Type B pancreatic cell (in vitro differentiated cells): ENCODE measurements around the gene ZFP36L1. TPM values are rescaled to one million over a fixed set of nuclear protein-coding genes. Genes with fewer than 3 reads are reported as not detected.

Experiments used
- DNase-seq: peaks from one replicate; pipeline ENCODE4 v3.0.0; 2021; ENCODE audit warnings: mixed read lengths; ENCODE audit not compliant: unreplicated experiment; ENCODE audit errors: extremely low spot score
- H3K27ac Mint-ChIP-seq: 2 replicates; pipeline ENCODE4 v1.8.0; 2021; ENCODE audit warnings: mild to moderate bottlenecking, mixed read lengths
- H3K27me3 Mint-ChIP-seq: 2 replicates; pipeline ENCODE4 v1.8.0; 2021; ENCODE audit warnings: mixed read lengths
- H3K36me3 Mint-ChIP-seq: 2 replicates; pipeline ENCODE4 v1.8.0; 2021; ENCODE audit warnings: mixed read lengths
- H3K4me1 Mint-ChIP-seq: one replicate; pipeline ENCODE4 v1.8.0; 2021; ENCODE audit warnings: mixed read lengths; ENCODE audit not compliant: unreplicated experiment
- H3K4me3 Mint-ChIP-seq: 2 replicates; pipeline ENCODE4 v1.8.0; 2021; ENCODE audit warnings: mild to moderate bottlenecking, mixed read lengths
- H3K9me3 Mint-ChIP-seq: 2 replicates; pipeline ENCODE4 v1.8.0; 2021; ENCODE audit warnings: mixed read lengths
- CTCF ChIP-seq: fragments of 200-600 bp; sonication (generic); conservative IDR thresholded peaks from 2 replicates; pipeline ENCODE4 v1.5.0; 2021; ENCODE audit warnings: antibody characterized with exemption, mild to moderate bottlenecking
- total RNA-seq: library from RNA; stranded (reverse); gene quantifications from 2 replicates; pipeline ENCODE4 v1.2.1, GENCODE V29; 2021; ENCODE audit warnings: low replicate concordance

ZFP36L1 gene
- total RNA-seq, 1 donor from 2014 or later = 457 TPM

GRCh38 chr14:68834816-68835215 is 41.9 kb upstream of the ZFP36L1 start:
- DNase-seq = no peak
- H3K9me3 Mint-ChIP-seq = peaks cover 12% of the 10 kb centered on the region
- no peaks in the 10 kb centered on the region for H3K4me1 Mint-ChIP-seq
- TF ChIP-seq CTCF = no peak
- H3K36me3 Mint-ChIP-seq = peaks cover 21% of the 10 kb centered on the region
- no peaks in the 10 kb centered on the region for H3K27me3 Mint-ChIP-seq
- no peak overlapping the region for H3K27ac Mint-ChIP-seq
- H3K4me3 Mint-ChIP-seq = no peak overlapping the region

- DNase-seq = no peak
- no peaks in the 10 kb centered on the region for H3K27me3 Mint-ChIP-seq
- no peak overlapping the region for H3K27ac Mint-ChIP-seq
- peaks cover 6% of the 10 kb centered on the region for H3K4me1 Mint-ChIP-seq
- no peak overlapping the region for H3K4me3 Mint-ChIP-seq
- no peaks in the 10 kb centered on the region for H3K36me3 Mint-ChIP-seq
- no peak for TF ChIP-seq CTCF
- no peaks in the 10 kb centered on the region for H3K9me3 Mint-ChIP-seq
These were observed 35.8 kb upstream of the ZFP36L1 start for GRCh38 chr14:68828698-68829097.

GRCh38 chr14:68825729-68826128 is 32.9 kb upstream of the ZFP36L1 start:
- no peak overlapping the region for H3K27ac Mint-ChIP-seq
- peaks cover 19% of the 10 kb centered on the region for H3K4me1 Mint-ChIP-seq
- DNase-seq = no peak
- H3K36me3 Mint-ChIP-seq = no peaks in the 10 kb centered on the region
- TF ChIP-seq CTCF = no peak
- H3K4me3 Mint-ChIP-seq = no peak overlapping the region
- no peaks in the 10 kb centered on the region for H3K9me3 Mint-ChIP-seq
- H3K27me3 Mint-ChIP-seq = no peaks in the 10 kb centered on the region

GRCh38 chr14:68824517-68825347 is 31.9 kb upstream of the ZFP36L1 start:
- TF ChIP-seq CTCF = peak; percentile 93
- no peaks in the 10 kb centered on the region for H3K36me3 Mint-ChIP-seq

GRCh38 chr14:68824207-68824516 is 31.3 kb upstream of the ZFP36L1 start:
- Mint-ChIP-seq H3K27me3 (no peaks in the 10 kb centered on the region), H3K4me1 (peaks cover 34% of the 10 kb centered on the region), H3K9me3 (no peaks in the 10 kb centered on the region), H3K4me3 (no peak overlapping the region), H3K36me3 (no peaks in the 10 kb centered on the region), H3K27ac (no peak overlapping the region)
- TF ChIP-seq CTCF = no peak
- peak; percentile 64 for DNase-seq

More at GRCh38 chr14:68824517-68825347, 31.9 kb upstream of the ZFP36L1 start:
- Mint-ChIP-seq H3K9me3 (no peaks in the 10 kb centered on the region), H3K27ac (peak overlapping the region; percentile 14), H3K4me3 (no peak overlapping the region), H3K27me3 (no peaks in the 10 kb centered on the region), H3K4me1 (peaks cover 29% of the 10 kb centered on the region)
- DNase-seq = peak; percentile 78
